OCI-LY7 (cell line): ENCODE results near the gene C1orf50.

Source experiments
- EZH2phosphoT487 ChIP-seq: fragments of 200-600 bp; sonication (generic); IDR thresholded peaks from 2 replicates; pipeline ENCODE4 v1.6.1; 2018; ENCODE audit warnings: low read depth, borderline replicate concordance, mild to moderate bottlenecking, mixed run types, antibody characterized with exemption, low read length, moderate library complexity, mixed read lengths
- TF ChIP-seq, protein P1 (sequence below): fragments of 200-600 bp; sonication (generic); conservative IDR thresholded peaks from 2 replicates; pipeline ENCODE4 v1.5.1; 2014; ENCODE audit warnings: mild to moderate bottlenecking, antibody characterized with exemption, low read length, moderate library complexity, mixed read lengths

DNA sequence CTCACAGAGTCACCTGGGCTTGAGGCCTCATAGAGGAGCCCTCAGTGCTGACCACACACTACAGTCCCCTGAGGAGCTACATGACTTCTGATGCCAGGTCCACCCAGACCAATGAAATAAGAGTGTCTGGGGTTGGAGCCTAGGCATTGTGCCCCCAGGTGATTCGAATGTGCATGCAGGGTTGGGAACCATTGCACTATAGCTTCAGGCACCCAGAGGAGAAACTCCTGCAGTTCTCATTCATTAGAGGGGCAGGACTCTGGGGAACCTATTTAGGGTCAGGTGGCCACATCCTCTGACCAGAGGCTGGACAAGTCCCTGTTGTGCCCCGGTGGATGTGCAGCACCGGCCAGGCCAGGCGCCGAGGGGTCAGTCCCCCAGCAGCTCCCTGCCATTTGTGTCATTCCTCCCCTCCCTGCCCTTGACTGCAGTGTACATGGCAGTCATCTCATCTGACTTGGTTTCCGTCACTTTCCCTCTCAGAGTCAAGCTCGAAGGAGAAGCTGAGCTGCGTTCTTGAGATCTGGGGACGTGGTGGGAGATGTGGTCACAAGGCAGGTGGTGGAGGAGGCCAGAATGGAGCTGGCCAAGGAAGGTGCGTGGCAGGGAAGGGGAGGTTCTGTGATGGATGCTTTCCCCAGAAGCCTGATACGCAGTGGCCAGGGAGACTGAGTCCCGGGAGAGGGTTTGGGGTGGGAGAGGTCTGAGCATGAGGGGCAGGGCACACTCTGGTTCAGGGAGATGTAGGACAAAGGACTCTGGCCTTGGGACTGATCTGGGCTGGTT lies 33.4 kb upstream of the C1orf50 start:
- TF ChIP-seq EZH2phosphoT487, result no peak
- TF ChIP-seq, protein P1, sequence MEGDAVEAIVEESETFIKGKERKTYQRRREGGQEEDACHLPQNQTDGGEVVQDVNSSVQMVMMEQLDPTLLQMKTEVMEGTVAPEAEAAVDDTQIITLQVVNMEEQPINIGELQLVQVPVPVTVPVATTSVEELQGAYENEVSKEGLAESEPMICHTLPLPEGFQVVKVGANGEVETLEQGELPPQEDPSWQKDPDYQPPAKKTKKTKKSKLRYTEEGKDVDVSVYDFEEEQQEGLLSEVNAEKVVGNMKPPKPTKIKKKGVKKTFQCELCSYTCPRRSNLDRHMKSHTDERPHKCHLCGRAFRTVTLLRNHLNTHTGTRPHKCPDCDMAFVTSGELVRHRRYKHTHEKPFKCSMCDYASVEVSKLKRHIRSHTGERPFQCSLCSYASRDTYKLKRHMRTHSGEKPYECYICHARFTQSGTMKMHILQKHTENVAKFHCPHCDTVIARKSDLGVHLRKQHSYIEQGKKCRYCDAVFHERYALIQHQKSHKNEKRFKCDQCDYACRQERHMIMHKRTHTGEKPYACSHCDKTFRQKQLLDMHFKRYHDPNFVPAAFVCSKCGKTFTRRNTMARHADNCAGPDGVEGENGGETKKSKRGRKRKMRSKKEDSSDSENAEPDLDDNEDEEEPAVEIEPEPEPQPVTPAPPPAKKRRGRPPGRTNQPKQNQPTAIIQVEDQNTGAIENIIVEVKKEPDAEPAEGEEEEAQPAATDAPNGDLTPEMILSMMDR, result no peak
